Choroid plexus epithelial cell (primary cell): ENCODE data around the gene ENAH.

Source experiments
- DNase-seq: peaks from one replicate; pipeline ENCODE4 v3.0.0-alpha.2; 2010; ENCODE audit warnings: low read depth
- H3K4me3 ChIP-seq: 2 replicates; pipeline ENCODE4 v1.5.1; 2011; ENCODE audit warnings: low read depth, mild to moderate bottlenecking, control low read depth, low read length, moderate library complexity
- CTCF ChIP-seq: conservative IDR thresholded peaks from 2 replicates; pipeline ENCODE4 v1.5.1; 2011; ENCODE audit warnings: low read depth, mild to moderate bottlenecking, control low read depth, inconsistent platforms, low read length, moderate library complexity

Gene ENAH

GRCh38 chr1:225578251-225578977 is 74.5 kb downstream of the ENAH start:
- H3K4me3 ChIP-seq: no peak overlapping the region
- no peak for DNase-seq
- TF ChIP-seq CTCF: no peak

GRCh38 chr1:225577241-225577640 is 75.7 kb downstream of the ENAH start:
- no peak for DNase-seq
- no peak overlapping the region for H3K4me3 ChIP-seq
- no peak for TF ChIP-seq CTCF

- TF ChIP-seq CTCF: no peak
- H3K4me3 ChIP-seq: no peak overlapping the region
- DNase-seq: no peak
Measured at GRCh38 chr1:225573216-225573615, 79.7 kb downstream of the ENAH start.

- TF ChIP-seq CTCF: peak; percentile 55
- DNase-seq: peak; percentile 52
- H3K4me3 ChIP-seq: no peak overlapping the region
Measured at GRCh38 chr1:225572422-225572821, 80.5 kb downstream of the ENAH start.

- DNase-seq: peak; percentile 54
- no peak overlapping the region for H3K4me3 ChIP-seq
- TF ChIP-seq CTCF: peak; percentile 49
Measured at GRCh38 chr1:225567789-225568188, 85.1 kb downstream of the ENAH start.

- no peak overlapping the region for H3K4me3 ChIP-seq
- no peak for TF ChIP-seq CTCF
- DNase-seq: peak; percentile 43
Measured at GRCh38 chr1:225565847-225566246, 87.1 kb downstream of the ENAH start.

GRCh38 chr1:225561675-225562074 is 91.2 kb downstream of the ENAH start:
- TF ChIP-seq CTCF: no peak
- no peak overlapping the region for H3K4me3 ChIP-seq
- DNase-seq: no peak
